ENCODE measurements around the gene GPC6. TPM values are rescaled to one million over a fixed set of nuclear protein-coding genes. Genes with fewer than 3 reads are reported as not detected.

GPC6 gene
- total RNA-seq, 6 donors from 2014 or later: 1.3 to 7.3 (median 3.4) TPM

- no peaks in the 10 kb centered on the region for H3K36me3 ChIP-seq
- no peak for ATAC-seq (ENCODE audit: low FRiP score in 2 of 2)
- 65 to 67% methylated on average over 2 of the region's 2 CpGs for WGBS, 2 donors
- no peak for DNase-seq
- H3K4me3 ChIP-seq: no peak overlapping the region
- H3K9me3 ChIP-seq: no peaks in the 10 kb centered on the region
- H3K4me1 ChIP-seq: no peaks in the 10 kb centered on the region
- H3K27ac ChIP-seq: no peak overlapping the region
- no peaks in the 10 kb centered on the region for H3K27me3 ChIP-seq
- TF ChIP-seq POLR2A (IDR thresholded peaks at IDR 0.05) (no peak), EP300 (IDR thresholded peaks at IDR 0.05) (no peak), POLR2AphosphoS5 (IDR thresholded peaks at IDR 0.05) (no peak)
Measured at GRCh38 chr13:94311893-94312292, 1085.3 kb downstream of the GPC6 start.

- DNase-seq: no peak
- ATAC-seq (ENCODE audit: low FRiP score in 2 of 2): no peak
- Histone ChIP-seq H3K27me3 (no peaks in the 10 kb centered on the region), H3K9me3 (no peaks in the 10 kb centered on the region), H3K4me3 (no peak overlapping the region), H3K4me1 (no peaks in the 10 kb centered on the region), H3K27ac (no peak overlapping the region), H3K36me3 (no peaks in the 10 kb centered on the region)
- TF ChIP-seq CTCF (IDR thresholded peaks at IDR 0.05) (no peak), EP300 (IDR thresholded peaks at IDR 0.05) (no peak), POLR2A (IDR thresholded peaks at IDR 0.05) (no peak), POLR2AphosphoS5 (IDR thresholded peaks at IDR 0.05) (no peak)
- WGBS, 2 donors: 75 to 83% methylated on average over 15 of the region's 15 CpGs
Measured at GRCh38 chr13:94312511-94313216, 1086.1 kb downstream of the GPC6 start.

- TF ChIP-seq CTCF (IDR thresholded peaks at IDR 0.05) (no peak), POLR2A (IDR thresholded peaks at IDR 0.05) (no peak), POLR2AphosphoS5 (IDR thresholded peaks at IDR 0.05) (no peak), EP300 (IDR thresholded peaks at IDR 0.05) (no peak)
Measured at GRCh38 chr13:94313321-94313910, 1086.8 kb downstream of the GPC6 start.

GRCh38 chr13:94313926-94314325 lies 1087.3 kb downstream of the GPC6 start:
- WGBS, 2 donors: 81 to 90% methylated on average over 3 of the region's 3 CpGs
- Histone ChIP-seq H3K36me3 (no peaks in the 10 kb centered on the region), H3K4me3 (no peak overlapping the region), H3K27ac (no peak overlapping the region), H3K27me3 (no peaks in the 10 kb centered on the region), H3K9me3 (no peaks in the 10 kb centered on the region), H3K4me1 (no peaks in the 10 kb centered on the region)
- ATAC-seq (ENCODE audit: low FRiP score in 2 of 2) (no peak), DNase-seq (no peak)
- TF ChIP-seq CTCF (IDR thresholded peaks at IDR 0.05) (no peak), POLR2A (IDR thresholded peaks at IDR 0.05) (no peak), EP300 (IDR thresholded peaks at IDR 0.05) (no peak), POLR2AphosphoS5 (IDR thresholded peaks at IDR 0.05) (no peak)

More at GRCh38 chr13:94313321-94313910, 1086.8 kb downstream of the GPC6 start:
- Histone ChIP-seq H3K4me3 (no peak overlapping the region), H3K27me3 (no peaks in the 10 kb centered on the region), H3K36me3 (no peaks in the 10 kb centered on the region), H3K27ac (no peak overlapping the region), H3K9me3 (no peaks in the 10 kb centered on the region), H3K4me1 (no peaks in the 10 kb centered on the region)
- ATAC-seq (ENCODE audit: low FRiP score in 2 of 2) (no peak), DNase-seq (no peak)
- 84 to 90% methylated on average over 3 of the region's 3 CpGs for WGBS, 2 donors

- Histone ChIP-seq H3K27ac (no peak overlapping the region), H3K4me3 (no peak overlapping the region), H3K9me3 (no peaks in the 10 kb centered on the region), H3K27me3 (no peaks in the 10 kb centered on the region), H3K36me3 (no peaks in the 10 kb centered on the region), H3K4me1 (no peaks in the 10 kb centered on the region)
- no peak for DNase-seq
- 79 to 83% methylated on average over 1 of the region's 1 CpG for WGBS, 2 donors
- ATAC-seq (ENCODE audit: low FRiP score in 2 of 2): no peak
- no peak for TF ChIP-seq POLR2A (IDR thresholded peaks at IDR 0.05)
- no peak for TF ChIP-seq POLR2AphosphoS5 (IDR thresholded peaks at IDR 0.05)
- no peak for TF ChIP-seq CTCF (IDR thresholded peaks at IDR 0.05)
- TF ChIP-seq EP300 (IDR thresholded peaks at IDR 0.05): no peak
Measured at GRCh38 chr13:94315188-94315587, 1088.6 kb downstream of the GPC6 start.
